Medulla oblongata (tissue), 1 donor: ENCODE data around the gene SLC12A8.

Experiments
- DNase-seq: peaks from one replicate; pipeline ENCODE4 v3.0.0-alpha.2; 2015; ENCODE audit errors: extremely low spot score

The SLC12A8 gene

DNA sequence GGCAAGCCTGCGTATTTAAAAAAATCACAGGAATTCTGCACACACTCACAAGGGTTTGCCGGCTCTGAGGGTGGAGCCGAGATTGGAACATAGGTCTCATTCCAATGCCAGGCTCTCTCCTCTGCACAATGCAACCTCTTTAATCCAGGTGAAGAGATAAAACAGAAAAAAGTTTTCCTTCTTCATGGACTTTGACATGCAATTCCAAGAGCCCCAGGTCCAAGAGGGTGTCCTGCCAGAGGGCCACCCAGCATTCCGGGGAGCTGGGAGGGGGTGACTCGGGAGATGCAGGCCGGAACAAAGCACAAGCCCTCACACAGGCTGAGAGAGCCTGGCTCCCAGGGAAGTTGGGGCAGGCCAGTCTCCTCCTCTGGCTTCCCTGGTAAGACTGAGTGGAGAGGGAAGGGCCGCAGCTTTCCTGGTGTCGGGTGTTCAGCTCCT lies 6.7 kb upstream of the SLC12A8 start:
- DNase-seq: no peak

DNA sequence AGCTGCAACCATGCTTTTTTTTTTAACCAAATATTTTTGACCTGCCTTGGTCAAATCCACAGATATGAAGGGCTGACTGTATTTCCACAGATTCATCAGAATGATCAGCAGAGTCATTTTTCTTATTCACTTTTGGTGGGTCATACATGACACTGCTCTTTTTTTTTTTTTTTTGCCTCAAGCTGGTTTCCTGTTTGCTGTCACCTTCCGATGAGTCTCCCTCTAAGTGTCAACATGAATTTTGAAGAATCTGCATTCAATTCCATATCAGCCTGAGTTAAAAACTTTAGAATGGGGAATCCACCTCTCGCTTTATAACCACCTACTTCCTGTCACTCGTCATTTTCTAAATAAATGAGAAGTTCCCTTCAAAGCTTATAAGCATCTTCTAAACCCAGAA lies 2.2 kb upstream of the SLC12A8 start:
- DNase-seq: no peak

DNA sequence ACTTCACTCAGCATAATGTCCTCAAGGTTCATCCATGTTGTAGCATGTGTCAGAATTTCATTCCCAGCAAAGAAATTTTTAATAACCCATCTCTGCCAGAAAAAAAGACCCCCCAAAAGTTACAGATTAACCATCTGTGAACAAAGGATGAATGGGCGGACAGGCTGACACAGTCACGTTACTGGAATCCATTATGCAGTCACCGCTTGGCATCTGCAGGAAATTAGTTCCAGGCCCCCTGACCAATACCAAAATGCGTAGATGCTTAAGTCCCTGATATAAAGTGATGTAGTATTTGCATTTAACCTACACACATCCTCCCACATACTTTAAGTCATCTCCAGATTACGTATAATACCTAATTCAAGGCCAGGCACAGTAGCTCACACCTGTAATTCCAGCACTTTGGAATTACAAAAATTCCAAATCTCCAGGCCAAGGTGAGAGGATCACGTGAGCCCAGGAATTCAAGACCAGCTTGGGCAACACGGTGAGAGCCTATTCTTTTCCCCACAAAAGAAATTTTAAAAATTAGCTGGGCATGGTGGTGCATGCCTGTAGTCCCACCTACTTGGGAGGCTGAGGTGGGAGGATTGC lies 1.5 kb upstream of the SLC12A8 start:
- DNase-seq: no peak

DNA sequence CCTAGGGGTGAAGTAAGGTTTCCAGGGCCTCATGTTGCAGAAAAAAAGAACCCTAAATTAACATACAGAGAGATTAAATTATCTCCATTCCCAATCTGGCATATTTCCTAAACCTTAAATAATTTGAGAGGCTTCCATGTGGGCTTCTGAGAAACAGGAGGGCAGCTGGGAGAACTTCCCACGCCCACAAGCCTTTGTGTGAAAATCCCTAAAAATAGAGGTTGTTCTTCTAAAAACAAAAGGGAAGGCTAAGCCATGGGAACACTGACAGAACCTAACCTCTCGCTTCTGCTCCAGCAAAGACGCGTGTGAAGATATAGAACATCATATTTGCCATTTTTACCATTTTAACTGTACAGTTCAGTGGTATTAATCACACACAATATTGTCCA lies 812 bp upstream of the SLC12A8 start:
- DNase-seq: no peak

DNA sequence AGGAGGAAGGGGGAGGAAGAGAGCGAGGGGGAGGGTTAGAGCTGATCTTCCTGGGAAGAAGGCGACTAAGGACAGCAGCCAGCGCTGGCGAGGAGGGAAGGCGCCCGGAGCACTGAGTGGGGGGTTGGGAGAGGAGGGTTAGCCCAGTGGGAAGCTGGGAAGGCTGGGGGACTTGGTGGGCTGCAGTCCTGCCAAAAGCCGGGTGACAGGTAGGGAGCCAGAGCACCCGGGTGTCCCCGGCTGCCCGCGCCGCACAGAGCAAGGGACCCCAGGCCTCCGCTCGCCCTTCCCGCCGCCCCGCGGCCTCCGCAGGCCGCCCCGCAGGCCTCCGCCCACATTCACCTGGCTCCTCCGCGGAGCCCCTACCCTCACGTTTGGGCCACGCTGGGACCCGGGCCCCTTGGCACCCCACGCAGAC lies 448 bp downstream of the SLC12A8 start:
- DNase-seq: no peak

DNA sequence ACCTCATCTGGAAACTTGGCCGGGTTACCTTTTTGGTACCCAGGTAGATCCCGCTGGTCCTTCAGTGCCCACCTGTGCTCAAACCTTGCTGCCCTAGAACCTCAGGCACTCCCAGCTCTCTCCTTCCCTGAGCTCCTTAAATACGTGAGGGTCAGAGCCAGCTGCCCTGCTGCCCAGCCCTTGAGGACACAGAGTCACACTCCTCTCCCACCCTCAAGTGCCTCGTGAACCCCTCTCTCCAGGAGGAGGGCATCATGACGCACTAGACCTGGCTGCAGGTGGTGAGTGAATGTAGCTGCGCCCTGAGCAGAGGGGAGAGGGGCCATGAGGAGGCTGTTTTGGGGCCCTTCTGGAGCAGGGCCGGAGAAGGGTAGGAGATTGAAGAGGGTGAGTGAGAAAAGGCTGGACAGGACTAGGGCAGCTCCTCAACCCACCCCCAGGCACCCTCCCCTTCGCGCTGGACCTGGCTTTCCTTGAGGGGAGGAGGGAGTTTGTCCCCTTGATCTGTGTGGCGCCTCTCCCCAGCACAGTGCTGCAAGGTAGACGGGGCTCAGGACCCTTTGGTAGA lies 941 bp downstream of the SLC12A8 start:
- DNase-seq: no peak

DNA sequence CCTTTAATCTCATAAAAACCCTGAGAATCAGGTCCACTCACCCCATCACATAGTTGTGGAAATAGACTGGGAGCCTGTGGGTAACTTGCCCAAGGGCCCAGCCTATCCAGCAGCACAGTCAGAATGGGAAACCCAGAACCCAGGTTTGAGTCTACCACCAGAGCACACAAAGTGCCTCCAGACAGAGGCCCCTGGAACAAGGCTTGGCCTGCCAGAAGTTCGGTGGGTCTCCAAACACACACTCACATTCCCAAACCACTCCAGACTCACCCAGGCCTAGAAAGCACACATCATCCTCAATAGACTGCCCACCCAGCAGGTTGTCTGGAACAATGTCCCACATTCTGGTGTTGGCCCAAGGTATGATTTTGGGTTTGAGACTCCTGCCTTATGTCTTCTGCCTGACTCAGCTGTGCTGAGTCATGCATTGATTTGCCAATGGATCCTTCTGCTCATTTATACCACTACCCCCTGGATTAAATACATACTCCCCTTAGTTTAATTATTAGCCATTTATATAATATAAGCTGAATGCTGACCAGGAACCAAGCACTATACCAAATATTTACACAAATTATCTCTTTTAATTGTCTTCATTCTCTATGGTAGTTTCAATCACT lies 4.5 kb downstream of the SLC12A8 start:
- DNase-seq: no peak

DNA sequence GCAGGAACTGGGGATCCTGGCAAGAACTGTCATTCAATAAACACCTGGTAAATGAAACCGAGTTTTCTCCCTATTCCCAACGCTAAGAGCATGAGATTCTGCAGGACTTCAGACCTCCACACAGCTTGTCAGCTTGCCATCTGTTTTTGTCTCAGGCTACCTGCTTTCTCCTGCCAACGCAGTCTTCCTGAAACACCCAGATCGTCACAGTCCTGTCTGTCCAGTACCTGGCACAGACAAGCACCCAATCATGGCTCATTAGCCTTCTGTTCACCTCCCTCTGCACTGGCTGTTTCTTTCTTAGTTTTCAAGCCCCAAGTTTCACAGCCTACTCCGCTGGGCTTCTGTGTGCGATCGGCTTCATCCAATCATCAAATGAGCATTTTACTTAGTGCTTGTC lies 5.0 kb downstream of the SLC12A8 start:
- no peak for DNase-seq

DNA sequence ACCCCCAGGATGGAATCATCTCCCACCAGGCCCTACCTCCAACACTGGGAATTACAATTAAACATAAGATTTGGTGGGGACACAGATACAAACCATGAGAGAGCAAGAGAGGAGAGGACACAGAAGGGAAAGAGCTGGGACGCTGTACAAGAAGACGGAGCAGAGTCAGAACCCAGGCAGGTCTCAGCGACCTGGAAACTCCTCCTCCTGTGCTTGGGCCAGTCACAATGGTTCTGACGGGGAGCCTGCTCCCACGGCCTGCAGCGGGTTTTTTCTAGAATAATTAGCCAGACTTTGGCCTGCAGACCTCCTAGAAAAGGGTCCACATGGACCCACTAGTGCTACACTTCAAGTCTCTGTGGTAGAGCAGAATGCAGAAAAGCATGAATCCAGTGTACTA lies 5.6 kb downstream of the SLC12A8 start:
- DNase-seq: no peak

DNA sequence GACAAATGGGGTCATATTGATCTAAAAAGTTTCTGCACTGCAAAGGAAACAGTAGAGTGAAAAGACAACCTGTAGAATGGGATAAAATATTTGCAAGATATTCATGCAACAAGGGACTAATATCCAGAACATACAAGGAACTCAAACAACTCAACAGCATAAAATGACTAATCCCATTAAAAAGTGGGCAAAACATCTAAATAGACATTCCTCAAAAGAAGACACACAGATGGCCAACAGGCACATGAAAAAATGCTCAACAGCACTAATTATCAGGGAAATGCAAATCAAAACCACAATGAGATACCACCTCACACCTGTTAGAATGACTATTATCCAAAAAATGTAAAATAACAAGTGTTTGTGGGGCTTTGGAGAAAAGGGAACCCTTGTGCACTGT lies 8.8 kb downstream of the SLC12A8 start:
- no peak for DNase-seq

DNA sequence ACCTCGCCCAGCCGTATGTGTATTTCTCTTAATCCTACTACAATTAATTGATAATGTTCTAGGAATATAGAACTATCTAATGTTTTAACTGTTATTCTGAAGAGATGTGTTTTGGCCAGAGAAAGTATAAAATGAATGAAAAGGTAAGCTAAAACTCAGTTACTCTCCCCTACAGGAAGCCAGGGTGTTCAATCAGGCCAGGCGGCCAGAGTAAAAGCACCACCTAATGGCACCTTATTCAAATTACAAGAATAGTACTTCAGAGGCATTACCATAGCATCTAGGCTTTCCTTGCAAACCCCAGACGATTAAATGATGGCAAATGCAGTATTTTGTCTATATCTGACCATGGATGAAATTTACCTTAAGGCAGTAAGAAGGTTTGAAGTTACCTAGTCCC lies 10.4 kb downstream of the SLC12A8 start:
- no peak for DNase-seq

DNA sequence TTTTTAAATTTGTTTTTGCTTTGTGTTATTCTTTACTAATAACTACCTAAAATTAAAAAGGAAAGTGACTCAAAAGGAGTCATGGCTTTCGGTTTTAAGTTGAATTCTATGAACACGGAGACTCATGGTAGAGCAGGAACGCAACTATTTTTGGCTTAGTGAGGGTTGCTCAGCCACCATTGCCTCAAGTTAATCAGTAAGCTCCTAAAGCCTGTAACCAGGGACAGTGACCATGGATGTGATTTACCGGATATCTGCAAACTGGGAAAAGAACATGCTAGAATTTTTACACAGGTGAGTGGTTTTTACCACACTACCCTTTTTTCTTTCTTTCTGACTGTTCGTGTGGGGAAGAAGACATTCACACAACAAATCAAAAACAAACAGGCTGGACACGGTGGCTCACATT lies 11.8 kb downstream of the SLC12A8 start:
- DNase-seq: no peak

DNA sequence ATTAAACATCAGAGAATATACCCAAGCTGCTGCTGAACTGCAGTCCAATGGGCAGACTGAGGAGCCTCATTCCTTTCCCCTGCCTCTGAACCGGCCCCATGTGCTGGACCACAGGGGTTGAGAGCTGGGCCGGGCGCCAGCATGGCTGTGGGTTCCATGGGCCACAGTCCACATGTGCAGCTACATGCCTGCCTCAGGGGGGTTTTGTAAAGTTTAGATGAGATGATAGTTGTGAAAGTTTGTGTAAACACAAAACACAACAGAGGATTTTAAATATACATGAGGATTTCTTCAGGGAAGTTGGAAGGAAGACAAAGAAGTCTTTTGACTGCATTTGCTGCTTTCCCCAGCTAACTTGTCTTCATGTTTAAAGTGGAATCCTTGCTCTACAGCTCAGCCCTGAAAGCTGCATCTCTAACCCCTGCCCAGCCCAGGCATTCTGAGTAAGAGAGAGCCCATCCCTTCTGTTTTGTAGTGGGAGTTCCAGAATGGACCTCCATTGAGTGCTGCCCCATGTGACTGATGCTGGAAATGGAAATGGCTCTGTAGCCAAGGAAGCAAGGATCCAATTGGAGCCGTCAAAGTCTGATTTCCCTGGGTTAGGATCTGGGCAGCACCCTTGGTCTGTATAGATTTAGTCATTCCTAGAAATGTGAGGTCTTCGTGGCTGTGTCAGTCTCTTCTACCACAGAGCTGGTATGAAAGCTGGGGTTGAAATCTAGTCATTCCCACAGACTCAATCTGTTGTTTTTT lies 17.5 kb downstream of the SLC12A8 start:
- DNase-seq: no peak

DNA sequence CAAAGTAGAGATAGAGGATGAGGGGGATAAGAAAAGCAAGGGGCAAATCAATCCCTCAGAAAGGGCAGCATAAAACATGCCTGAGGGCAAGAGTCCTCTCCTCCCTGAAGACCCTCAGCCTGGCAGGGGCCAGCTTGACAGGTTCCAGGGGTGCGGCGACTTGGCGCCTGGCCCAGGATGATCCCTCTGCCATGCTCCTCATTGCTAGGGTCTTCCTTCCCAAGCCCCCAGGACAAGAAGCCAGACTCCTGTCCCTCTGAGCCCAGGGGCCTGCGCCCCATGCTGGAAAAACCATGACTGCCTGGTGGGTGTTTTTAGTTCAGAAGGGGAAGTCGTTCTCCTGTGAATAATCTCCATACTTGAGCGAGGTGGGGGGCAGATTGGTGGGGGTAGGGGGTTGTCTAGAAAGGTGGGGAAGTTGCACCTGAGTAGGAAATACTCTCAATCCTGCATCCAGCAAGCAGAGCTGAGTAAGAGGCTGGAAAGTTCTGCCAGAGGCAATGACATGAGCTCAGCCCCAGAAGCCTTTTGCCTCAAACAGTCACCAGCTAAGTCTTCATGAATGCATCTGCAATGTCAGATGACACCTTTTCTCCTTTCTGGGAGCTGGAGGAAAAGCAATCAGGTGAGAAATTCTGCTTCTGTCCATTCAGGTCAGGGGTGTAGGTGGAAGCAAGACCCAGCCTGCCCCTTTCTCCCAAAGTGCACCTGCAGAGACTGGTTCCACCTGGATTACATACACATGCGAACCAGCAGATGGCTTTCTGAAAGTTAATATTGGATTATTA lies 18.3 kb downstream of the SLC12A8 start:
- no peak for DNase-seq

DNA sequence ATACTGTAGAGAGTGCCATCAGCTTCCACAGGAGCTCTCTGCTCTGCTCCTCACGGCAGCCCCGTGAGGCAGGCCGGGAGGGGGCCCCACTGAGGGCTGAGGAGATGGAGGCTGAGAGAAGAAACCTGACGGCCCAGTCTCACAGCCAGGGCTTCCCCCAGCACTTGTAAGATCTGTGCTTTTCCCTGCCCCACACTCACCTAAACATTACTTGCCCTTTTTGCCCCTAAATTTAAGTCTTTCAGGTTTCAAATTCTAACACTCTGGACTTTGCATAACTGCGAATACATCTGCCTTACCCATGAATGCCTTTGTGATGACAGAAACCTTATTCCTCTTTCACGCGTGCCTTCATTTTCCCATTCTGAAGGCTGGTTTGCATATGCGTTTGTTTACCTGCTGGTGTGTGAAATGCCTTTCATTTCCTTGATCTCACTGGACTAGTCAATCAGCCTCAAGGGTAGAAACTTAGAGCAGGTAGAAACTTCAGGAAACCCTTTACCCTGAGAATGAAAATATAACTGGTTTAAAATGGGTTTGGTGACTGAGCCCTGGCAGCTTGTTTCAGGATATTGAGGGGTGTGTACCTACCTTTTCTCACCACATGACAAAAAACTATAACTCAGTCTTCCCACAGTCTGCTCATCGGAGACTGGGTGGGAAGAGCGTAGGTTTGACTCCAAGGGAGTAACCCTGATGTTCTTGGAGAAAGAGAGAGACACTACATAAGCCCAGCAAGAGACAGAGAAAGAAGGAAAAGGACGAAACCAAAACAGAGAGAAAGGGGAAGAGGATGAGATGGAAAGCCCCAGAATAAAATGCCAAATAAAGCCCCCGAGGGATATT lies 20.1 kb downstream of the SLC12A8 start:
- no peak for DNase-seq

DNA sequence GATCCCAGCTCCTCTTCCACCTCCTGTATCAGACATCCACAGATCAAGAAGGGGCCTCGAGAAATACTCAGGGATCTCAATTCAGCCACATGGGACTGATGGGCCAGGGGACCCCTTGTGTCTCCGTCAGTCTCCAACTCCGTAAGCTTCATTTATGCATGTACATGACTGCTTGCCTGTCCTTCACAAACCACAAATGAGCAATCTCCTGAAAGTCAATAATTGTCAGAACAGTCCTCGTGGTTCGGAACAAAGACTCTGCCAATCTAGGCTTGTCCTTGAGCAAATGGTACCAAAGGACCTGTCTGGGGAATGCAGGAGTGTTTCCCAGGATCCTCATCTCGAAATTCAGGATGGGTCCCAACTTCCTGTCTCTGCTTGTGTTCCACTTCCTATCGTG lies 20.8 kb downstream of the SLC12A8 start:
- DNase-seq: no peak

DNA sequence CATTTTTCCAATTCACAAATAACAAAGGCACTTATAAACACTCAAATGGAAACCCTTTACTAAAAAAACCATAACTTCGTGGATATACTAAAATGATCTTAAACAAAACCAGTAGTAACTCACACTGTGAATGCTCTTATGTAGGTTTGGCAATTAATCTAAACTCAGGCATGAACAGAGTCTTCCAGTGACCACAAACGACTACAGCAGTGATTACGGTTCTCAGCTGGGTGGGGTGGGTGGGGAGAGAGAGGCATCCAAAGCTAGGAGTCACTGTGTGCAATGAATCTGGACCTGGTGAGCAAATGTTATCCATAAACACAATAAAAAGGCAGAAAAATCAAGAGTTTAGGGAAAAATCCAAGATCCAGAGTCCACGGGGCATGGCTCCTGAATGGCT lies 21.3 kb downstream of the SLC12A8 start:
- no peak for DNase-seq

DNA sequence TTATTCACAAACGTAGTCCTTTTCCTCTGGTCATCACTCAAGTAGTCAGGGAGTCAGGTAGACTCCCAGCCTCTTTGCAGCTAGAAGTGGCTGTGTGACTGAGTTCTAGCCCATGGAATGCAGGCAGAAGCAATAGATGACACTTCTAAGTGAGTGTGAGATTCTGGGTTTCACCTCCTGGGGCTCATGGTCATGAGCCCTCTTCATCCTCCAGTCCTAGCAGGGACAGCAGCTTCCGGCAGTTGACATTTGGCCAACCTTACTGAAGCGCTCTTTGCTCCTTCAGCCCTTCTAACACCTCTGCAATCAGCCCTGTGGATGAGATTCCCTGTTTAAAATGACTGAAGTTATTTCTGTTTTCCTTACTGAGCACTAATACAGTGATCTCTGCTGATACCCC lies 21.8 kb downstream of the SLC12A8 start:
- no peak for DNase-seq

DNA sequence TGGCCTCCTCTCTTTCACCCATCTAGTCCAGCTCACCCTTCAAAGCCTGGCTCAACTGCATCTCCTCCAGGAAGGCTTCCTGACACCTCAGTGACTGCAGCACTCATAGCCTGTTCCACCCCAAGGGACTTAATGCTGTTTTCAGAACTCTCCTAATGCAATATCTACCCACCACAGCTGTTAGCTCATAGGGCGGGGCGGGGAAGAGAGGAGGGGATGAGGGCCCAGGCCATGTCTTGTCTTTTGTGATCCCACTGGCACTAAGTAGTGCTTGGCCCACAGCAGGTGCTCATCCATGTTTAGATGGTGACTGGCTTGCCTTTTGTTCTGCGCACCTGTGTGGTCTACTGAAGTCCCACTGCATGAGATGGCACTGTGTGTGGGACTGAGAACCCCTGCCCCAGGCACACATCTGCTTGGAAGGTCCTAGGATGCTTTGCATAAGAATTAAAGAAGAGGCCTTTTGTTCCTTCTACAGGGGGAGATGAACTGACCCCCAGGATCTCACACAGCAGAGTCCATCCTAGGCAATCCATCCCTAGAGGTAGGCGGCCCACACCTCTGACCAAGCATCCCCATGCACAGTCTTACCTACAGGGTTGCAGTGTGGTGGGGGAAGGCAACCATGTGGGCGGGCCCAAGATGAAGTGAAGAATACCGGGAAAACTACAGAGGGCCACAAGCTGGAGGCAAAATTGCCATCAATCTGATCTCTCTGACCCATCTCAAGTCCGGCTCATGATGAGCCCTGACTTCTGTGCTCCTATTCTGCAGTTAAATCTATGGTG lies 23.0 kb downstream of the SLC12A8 start:
- no peak for DNase-seq

DNA sequence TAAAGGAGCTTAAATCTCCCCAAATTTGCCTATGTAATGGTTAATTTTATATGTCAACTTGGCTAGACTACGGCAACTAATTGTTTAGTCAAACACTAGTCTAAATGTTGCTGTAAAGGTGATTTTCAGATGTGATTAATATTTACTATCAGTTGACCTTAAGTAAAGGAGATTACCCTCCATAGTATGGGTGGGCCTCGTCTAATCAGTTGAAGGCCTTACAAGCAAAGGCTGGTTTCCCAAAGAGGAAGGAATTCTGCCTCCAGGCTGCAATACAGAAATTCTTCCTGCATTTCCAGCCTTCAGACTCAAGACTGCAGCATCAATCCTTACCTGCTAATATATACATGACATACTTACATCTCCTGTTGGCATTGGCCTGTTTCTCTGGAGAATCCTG lies 23.6 kb downstream of the SLC12A8 start:
- no peak for DNase-seq

DNA sequence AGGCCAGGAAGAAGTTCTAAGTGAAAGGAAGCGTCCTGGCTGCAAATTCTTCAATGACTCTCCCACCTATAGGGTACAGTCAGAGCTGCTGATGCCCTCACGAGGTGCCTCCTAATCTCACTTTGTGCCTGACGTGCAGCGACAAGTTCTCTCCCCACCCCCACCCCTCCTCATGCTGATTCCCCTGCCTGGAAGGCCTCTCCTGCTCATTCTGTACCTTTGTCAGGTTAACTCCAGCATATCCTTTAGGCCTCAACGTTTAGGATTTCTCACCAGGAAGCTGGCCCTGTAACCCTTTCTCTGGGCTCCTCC lies 25.0 kb downstream of the SLC12A8 start:
- no peak for DNase-seq
